Skin epidermis (tissue), 12 donors: Measurements from ENCODE around the gene B2M.
A peak's percentile ranks its signal among the peaks of the same experiment; 100 is the strongest.
"Not testable (repeated sequence)": the region's sequence is repeated elsewhere in the genome, so short reads cannot be mapped to it uniquely, and the experiment has no call there.

ENCODE experiments used
- H3K27ac ChIP-seq, 21 experiments: fragments of 200-600 bp; sonication (generic) in 11 of 21; one replicate each; pipeline ENCODE4 v1.5.0; 2020; ENCODE audit warnings: mild to moderate bottlenecking in 3 of 21, inconsistent platforms in 2 of 21, moderate library complexity in 2 of 21
- H3K4me3 ChIP-seq, 7 experiments: fragments of 200-600 bp; sonication (generic) in 2 of 7; one replicate each; pipeline ENCODE4 v1.5.0; 2020; ENCODE audit warnings: inconsistent platforms in 2 of 7, mild to moderate bottlenecking in 2 of 7, moderate library complexity in 1 of 7

The B2M gene

DNA sequence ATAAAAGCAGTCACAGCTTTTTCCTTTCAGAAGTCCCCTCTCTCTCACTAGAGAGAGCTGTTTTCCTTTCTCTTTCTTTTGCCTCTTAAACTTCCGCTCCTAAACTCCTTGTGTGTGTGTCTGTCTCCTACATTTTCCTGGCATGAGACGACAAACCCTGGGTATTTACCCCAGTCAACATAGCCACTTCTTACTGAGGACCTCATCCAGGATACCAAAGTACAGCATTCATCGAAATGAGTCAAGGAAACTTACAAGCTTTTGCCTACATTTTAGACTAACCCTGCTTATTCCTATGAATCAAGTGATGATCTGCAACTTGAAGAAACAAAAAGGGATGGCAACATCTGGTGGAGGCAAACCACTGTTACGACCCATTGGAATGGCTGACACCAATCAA, 16.9 kb upstream of the B2M start:
- Histone ChIP-seq H3K4me3 (no peak overlapping the region), H3K27ac (no peak overlapping the region)

DNA sequence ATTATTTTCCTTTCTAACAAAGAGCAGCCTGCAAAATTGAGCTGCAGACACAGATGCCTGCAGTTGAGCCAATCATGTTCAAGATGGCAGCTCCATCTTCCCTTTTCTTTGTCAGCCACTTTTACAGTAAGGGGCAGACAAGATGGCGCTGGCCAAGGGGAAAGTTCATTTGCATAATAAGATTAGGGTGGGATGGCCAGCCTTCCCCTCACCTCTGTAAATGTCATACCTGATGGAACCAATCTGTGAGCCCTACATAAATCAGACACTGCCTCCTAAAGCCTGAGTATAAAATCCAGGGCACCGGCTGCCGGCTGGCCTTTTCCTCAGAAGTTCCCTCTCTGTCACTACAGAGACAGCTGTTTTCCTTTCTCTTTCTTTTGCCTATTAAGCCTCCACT, 16.0 kb upstream of the B2M start:
- no peak overlapping the region for H3K27ac ChIP-seq
- no peak overlapping the region for H3K4me3 ChIP-seq

GRCh38 chr15:44697014-44697413, 14.3 kb upstream of the B2M start:
- no peak overlapping the region for H3K4me3 ChIP-seq
- no peak overlapping the region for H3K27ac ChIP-seq

- Histone ChIP-seq H3K4me3 (no peak overlapping the region), H3K27ac (no peak overlapping the region)
Measured at GRCh38 chr15:44698641-44699040, 12.7 kb upstream of the B2M start.

- not testable (repeated sequence) for H3K27ac ChIP-seq, H3K4me3 ChIP-seq
Measured at GRCh38 chr15:44700676-44701075, 10.6 kb upstream of the B2M start.

- H3K4me3 ChIP-seq = no peak overlapping the region
- no peak overlapping the region for H3K27ac ChIP-seq
Measured at GRCh38 chr15:44705986-44706385, 5.3 kb upstream of the B2M start.

DNA sequence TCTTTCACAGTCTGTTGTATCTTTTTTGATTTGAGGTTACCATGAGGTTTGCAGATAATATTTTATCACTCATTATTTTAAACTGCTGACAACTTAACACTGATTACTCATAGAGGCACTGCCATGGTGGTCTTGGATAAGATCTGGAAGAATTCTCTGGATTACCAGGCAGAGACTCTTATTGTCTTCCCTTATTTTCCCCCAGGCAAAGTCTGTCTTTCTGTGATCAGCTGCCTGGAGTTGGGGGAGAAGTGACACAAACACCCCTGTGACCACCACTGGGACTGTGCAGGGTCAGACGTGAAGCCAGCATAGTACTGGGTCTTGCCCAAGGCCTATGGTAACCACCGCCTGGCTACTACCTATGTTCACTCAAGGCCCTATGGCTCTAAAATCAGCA, 4.9 kb upstream of the B2M start:
- Histone ChIP-seq H3K27ac (no peak overlapping the region), H3K4me3 (no peak overlapping the region)

DNA sequence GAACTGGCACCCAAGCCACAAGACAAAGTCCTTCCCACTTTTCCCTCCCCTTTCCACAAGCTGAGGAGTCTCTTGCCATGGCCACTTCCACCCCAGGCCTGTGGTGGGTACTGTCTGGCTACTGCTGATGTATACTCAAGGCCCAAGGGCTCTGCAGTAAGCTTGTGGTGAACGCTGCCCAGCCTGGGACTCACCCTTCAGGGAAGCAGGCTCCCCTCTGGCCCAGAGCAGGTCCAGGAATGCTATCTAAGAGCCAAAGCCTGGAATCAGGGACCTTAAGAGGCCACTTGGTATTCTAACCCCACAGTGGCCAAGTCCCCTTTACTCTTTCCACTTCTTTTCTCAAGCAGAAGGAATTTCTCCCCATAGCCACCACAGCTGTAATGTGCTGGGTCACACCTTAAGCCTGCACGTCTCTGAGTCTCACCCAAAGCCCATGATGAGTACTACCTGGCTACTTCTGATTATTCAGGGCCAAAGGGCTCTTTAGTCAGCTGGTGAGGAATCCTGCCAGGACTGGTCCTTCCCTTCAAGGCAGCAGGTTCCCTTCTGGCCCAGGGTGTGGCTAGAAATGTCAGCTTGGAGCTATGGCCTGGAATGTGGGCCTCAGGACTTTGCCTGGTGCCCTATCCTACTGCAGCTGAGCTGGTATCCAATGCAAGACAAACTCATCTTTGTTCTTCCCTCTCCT, 4.2 kb upstream of the B2M start:
- H3K27ac ChIP-seq = no peak overlapping the region
- H3K4me3 ChIP-seq = no peak overlapping the region

- peak overlapping the region; percentile 87 to 100 (median 99) for H3K27ac ChIP-seq
- H3K4me3 ChIP-seq = peak overlapping the region; percentile 63 to 100 (median 90)
Measured at GRCh38 chr15:44710236-44711095, 851 bp upstream of the B2M start.

DNA sequence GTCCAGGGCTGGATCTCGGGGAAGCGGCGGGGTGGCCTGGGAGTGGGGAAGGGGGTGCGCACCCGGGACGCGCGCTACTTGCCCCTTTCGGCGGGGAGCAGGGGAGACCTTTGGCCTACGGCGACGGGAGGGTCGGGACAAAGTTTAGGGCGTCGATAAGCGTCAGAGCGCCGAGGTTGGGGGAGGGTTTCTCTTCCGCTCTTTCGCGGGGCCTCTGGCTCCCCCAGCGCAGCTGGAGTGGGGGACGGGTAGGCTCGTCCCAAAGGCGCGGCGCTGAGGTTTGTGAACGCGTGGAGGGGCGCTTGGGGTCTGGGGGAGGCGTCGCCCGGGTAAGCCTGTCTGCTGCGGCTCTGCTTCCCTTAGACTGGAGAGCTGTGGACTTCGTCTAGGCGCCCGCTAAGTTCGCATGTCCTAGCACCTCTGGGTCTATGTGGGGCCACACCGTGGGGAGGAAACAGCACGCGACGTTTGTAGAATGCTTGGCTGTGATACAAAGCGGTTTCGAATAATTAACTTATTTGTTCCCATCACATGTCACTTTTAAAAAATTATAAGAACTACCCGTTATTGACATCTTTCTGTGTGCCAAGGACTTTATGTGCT, 527 bp downstream of the B2M start:
- peak overlapping the region; percentile 94 to 100 (median 99) for H3K27ac ChIP-seq
- H3K4me3 ChIP-seq = peak overlapping the region; percentile 63 to 100 (median 90)

GRCh38 chr15:44712346-44713005, 1.2 kb downstream of the B2M start:
- peak overlapping the region; percentile 94 to 100 (median 99) for H3K27ac ChIP-seq
- peak overlapping the region; percentile 63 to 100 (median 90) for H3K4me3 ChIP-seq

- peak overlapping the region; percentile 63 to 100 (median 90) for H3K4me3 ChIP-seq
- peak overlapping the region in 18 of 21 experiments; percentile 94 to 100 (median 99) for H3K27ac ChIP-seq
Measured at GRCh38 chr15:44713006-44713966, 2.0 kb downstream of the B2M start.

GRCh38 chr15:44715142-44715796, 4.0 kb downstream of the B2M start:
- Histone ChIP-seq H3K27ac (peak overlapping the region in 3 of 21 experiments; percentile 4 to 100 (median 100)), H3K4me3 (peak overlapping the region in 6 of 7 experiments; percentile 63 to 100 (median 92))

DNA sequence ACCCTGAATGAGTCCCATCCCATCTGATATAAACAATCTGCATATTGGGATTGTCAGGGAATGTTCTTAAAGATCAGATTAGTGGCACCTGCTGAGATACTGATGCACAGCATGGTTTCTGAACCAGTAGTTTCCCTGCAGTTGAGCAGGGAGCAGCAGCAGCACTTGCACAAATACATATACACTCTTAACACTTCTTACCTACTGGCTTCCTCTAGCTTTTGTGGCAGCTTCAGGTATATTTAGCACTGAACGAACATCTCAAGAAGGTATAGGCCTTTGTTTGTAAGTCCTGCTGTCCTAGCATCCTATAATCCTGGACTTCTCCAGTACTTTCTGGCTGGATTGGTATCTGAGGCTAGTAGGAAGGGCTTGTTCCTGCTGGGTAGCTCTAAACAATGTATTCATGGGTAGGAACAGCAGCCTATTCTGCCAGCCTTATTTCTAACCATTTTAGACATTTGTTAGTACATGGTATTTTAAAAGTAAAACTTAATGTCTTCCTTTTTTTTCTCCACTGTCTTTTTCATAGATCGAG, 4.5 kb downstream of the B2M start:
- Histone ChIP-seq H3K4me3 (peak overlapping the region in 4 of 7 experiments; percentile 63 to 100 (median 92)), H3K27ac (peak overlapping the region in 2 of 21 experiments; percentile 2 to 100)

- no peak overlapping the region for H3K4me3 ChIP-seq
Measured at GRCh38 chr15:44716983-44717602, 5.8 kb downstream of the B2M start.

DNA sequence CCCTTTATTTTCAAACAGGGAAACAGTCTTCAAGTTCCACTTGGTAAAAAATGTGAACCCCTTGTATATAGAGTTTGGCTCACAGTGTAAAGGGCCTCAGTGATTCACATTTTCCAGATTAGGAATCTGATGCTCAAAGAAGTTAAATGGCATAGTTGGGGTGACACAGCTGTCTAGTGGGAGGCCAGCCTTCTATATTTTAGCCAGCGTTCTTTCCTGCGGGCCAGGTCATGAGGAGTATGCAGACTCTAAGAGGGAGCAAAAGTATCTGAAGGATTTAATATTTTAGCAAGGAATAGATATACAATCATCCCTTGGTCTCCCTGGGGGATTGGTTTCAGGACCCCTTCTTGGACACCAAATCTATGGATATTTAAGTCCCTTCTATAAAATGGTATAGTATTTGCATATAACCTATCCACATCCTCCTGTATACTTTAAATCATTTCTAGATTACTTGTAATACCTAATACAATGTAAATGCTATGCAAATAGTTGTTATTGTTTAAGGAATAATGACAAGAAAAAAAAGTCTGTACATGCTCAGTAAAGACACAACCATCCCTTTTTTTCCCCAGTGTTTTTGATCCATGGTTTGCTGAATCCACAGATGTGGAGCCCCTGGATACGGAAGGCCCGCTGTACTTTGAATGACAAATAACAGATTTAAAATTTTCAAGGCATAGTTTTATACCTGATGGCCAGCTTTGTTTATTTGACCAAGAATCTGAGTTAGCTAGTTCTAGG, 7.0 kb downstream of the B2M start:
- Histone ChIP-seq H3K4me3 (no peak overlapping the region), H3K27ac (peak overlapping the region in 3 of 21 experiments; percentile 1 to 30 (median 20))

More at GRCh38 chr15:44716983-44717602, 5.8 kb downstream of the B2M start:
- H3K27ac ChIP-seq = no peak overlapping the region

DNA sequence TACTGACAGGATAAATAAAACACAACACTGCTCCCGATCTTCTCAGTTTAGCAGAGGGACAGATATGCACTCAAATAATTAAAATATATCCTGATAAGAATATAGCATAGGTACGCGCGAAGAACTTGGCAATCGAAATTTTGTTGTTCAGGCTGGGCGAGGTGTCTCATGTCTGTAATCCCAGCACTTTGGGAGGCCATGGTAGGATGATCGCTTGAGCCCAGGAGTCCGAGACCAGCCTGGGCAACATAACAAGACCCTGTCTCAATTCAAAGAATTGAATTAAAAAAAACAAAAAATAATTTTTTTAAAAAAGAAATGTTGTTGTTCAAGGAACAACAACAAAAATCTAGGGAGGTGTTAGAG, 7.6 kb downstream of the B2M start:
- Histone ChIP-seq H3K27ac (peak overlapping the region in 7 of 21 experiments; percentile 1 to 49 (median 30)), H3K4me3 (no peak overlapping the region)
